HG03354 (cell line): ENCODE results near the gene BCL11B.

Experiments used
- ATAC-seq: cut with Tn5 transposase; IDR thresholded peaks from one replicate; pipeline ENCODE4 v1.9.1; 2021; ENCODE audit warnings: mild to moderate bottlenecking; ENCODE audit not compliant: unreplicated experiment, poor library complexity, severe bottlenecking

BCL11B gene

GRCh38 chr14:99257673-99258221 lies 14.2 kb downstream of the BCL11B start:
- ATAC-seq: no peak

- ATAC-seq: no peak
Observed at GRCh38 chr14:99257122-99257672, 14.8 kb downstream of the BCL11B start.

- no peak for ATAC-seq
Observed at GRCh38 chr14:99256483-99256874, 15.5 kb downstream of the BCL11B start.

- ATAC-seq: no peak
Observed at GRCh38 chr14:99255621-99256482, 16.1 kb downstream of the BCL11B start.

GRCh38 chr14:99254328-99255009 lies 17.5 kb downstream of the BCL11B start:
- no peak for ATAC-seq

GRCh38 chr14:99253890-99254289 lies 18.1 kb downstream of the BCL11B start:
- no peak for ATAC-seq

- ATAC-seq: no peak
Observed at GRCh38 chr14:99252940-99253868, 18.8 kb downstream of the BCL11B start.

GRCh38 chr14:99252443-99252939 lies 19.5 kb downstream of the BCL11B start:
- ATAC-seq: no peak

- ATAC-seq: no peak
Observed at GRCh38 chr14:99251721-99252120, 20.3 kb downstream of the BCL11B start.

GRCh38 chr14:99250636-99251208 lies 21.3 kb downstream of the BCL11B start:
- no peak for ATAC-seq

GRCh38 chr14:99249389-99249788 lies 22.6 kb downstream of the BCL11B start:
- ATAC-seq: no peak

- no peak for ATAC-seq
Observed at GRCh38 chr14:99248761-99249171, 23.2 kb downstream of the BCL11B start.

GRCh38 chr14:99247772-99248171 lies 24.2 kb downstream of the BCL11B start:
- no peak for ATAC-seq

- no peak for ATAC-seq
Observed at GRCh38 chr14:99247101-99247729, 24.8 kb downstream of the BCL11B start.

GRCh38 chr14:99246536-99247097 lies 25.4 kb downstream of the BCL11B start:
- no peak for ATAC-seq

- ATAC-seq: no peak
Observed at GRCh38 chr14:99245564-99246511, 26.2 kb downstream of the BCL11B start.

GRCh38 chr14:99244941-99245563 lies 26.9 kb downstream of the BCL11B start:
- no peak for ATAC-seq
